H1 (cell line): ENCODE measurements around the gene ADGRB3. TPM values are rescaled to one million over a fixed set of nuclear protein-coding genes. Genes with fewer than 3 reads are reported as not detected.

Source experiments
- CBX8 ChIP-seq: fragments of 300-800, 300-1000 bp; sonication (generic); IDR thresholded peaks from 2 replicates; pipeline ENCODE4 v1.7.1; 2016; ENCODE audit warnings: low read depth, low read length, borderline replicate concordance
- CTCF ChIP-seq, 3 experiments: IDR thresholded peaks; 1 replicate in 2 of 3; 2 replicates in 1 of 3; pipeline versions ENCODE4 v1.5.1 to v1.6.1; 2011; ENCODE audit warnings: low read length in 3 of 3, mild to moderate bottlenecking in 3 of 3, inconsistent platforms in 2 of 3, low read depth in 1 of 3, moderate library complexity in 1 of 3; ENCODE audit not compliant: insufficient read depth in 1 of 3; ENCODE audit errors: control extremely low read depth in 1 of 3
- polyA plus RNA-seq, 7 experiments: library from polyadenylated mRNA; depleted of rRNA in 3 of 7; stranded (reverse) in 5 of 7; unstranded in 2 of 7; fragments of >200 nt in 5 of 7; fragments of 200-250 nt in 2 of 7; gene quantifications; 1 replicate in 5 of 7; 2 replicates in 1 of 7; 4 replicates in 1 of 7; pipeline versions ENCODE4 v1.2.1 to v1.2.3, GENCODE V29; 2011 to 2013; ENCODE audit warnings: missing spikeins in 2 of 7, mixed read lengths in 2 of 7
- total RNA-seq: library from RNA; stranded (reverse); fragmentation: NEBNext Ultra II Directional; extraction: Animal tissue kit (Norgen Biotek cat#: 25700); gene quantifications from 2 replicates; pipeline ENCODE4 v1.2.1, GENCODE V29; 2021

Gene ADGRB3
- total and polyA plus RNA-seq, 2 of the 8 experiments (the other 6 are each of a cell fraction or from before 2014, with no cell fraction given) = 0.35 to 1.2 TPM

- TF ChIP-seq CTCF (IDR thresholded peaks at IDR 0.05; ENCODE audit: control extremely low read depth in 1 of 3, insufficient read depth in 1 of 3, low read depth in 1 of 3, low read length in 3 of 3) = no peak
- no peak for TF ChIP-seq CBX8
- TF ChIP-seq, all 59 proteins: peak for 0
Observed at GRCh38 chr6:68973066-68973465, 338.0 kb downstream of the ADGRB3 start (continued).
